ENCODE results near the gene ACAT1.

DNA sequence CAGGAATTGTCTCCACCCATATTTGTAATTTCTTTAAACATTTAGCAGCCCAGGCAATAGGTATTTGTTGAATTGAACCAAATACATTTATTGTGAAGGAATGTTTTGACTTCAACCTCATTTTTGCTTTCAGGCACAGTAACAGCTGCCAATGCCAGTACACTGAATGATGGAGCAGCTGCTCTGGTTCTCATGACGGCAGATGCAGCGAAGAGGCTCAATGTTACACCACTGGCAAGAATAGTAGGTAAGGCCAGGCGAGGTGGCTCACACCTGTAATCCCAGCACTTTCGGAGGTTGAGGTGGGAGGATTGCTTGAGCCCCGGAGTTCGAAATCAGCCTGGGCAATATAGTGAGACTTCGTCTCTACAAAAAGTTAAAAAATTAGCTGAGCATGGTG, 20.9 kb downstream of the ACAT1 start:
- no peak for TF ChIP-seq NR3C1 (CRISPR knock-in tag; conservative IDR thresholded peaks at IDR 0.05; ENCODE audit: low read depth)
- TF ChIP-seq, protein P1, sequence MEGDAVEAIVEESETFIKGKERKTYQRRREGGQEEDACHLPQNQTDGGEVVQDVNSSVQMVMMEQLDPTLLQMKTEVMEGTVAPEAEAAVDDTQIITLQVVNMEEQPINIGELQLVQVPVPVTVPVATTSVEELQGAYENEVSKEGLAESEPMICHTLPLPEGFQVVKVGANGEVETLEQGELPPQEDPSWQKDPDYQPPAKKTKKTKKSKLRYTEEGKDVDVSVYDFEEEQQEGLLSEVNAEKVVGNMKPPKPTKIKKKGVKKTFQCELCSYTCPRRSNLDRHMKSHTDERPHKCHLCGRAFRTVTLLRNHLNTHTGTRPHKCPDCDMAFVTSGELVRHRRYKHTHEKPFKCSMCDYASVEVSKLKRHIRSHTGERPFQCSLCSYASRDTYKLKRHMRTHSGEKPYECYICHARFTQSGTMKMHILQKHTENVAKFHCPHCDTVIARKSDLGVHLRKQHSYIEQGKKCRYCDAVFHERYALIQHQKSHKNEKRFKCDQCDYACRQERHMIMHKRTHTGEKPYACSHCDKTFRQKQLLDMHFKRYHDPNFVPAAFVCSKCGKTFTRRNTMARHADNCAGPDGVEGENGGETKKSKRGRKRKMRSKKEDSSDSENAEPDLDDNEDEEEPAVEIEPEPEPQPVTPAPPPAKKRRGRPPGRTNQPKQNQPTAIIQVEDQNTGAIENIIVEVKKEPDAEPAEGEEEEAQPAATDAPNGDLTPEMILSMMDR (IDR thresholded peaks at IDR 0.05), result no peak
- TF ChIP-seq, protein P2, sequence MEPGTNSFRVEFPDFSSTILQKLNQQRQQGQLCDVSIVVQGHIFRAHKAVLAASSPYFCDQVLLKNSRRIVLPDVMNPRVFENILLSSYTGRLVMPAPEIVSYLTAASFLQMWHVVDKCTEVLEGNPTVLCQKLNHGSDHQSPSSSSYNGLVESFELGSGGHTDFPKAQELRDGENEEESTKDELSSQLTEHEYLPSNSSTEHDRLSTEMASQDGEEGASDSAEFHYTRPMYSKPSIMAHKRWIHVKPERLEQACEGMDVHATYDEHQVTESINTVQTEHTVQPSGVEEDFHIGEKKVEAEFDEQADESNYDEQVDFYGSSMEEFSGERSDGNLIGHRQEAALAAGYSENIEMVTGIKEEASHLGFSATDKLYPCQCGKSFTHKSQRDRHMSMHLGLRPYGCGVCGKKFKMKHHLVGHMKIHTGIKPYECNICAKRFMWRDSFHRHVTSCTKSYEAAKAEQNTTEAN (CRISPR knock-in tag; IDR thresholded peaks at IDR 0.05), result no peak
- no peak for TF ChIP-seq ATF2 (CRISPR knock-in tag; IDR thresholded peaks at IDR 0.05; ENCODE audit: borderline replicate concordance, low read depth)
- no peak for TF ChIP-seq ZNF138 (CRISPR knock-in tag; conservative IDR thresholded peaks at IDR 0.05)
- TF ChIP-seq, protein P3, sequence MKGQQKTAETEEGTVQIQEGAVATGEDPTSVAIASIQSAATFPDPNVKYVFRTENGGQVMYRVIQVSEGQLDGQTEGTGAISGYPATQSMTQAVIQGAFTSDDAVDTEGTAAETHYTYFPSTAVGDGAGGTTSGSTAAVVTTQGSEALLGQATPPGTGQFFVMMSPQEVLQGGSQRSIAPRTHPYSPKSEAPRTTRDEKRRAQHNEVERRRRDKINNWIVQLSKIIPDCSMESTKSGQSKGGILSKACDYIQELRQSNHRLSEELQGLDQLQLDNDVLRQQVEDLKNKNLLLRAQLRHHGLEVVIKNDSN (CRISPR knock-in tag; IDR thresholded peaks at IDR 0.05), result no peak
- no peak for TF ChIP-seq HMGXB4 (CRISPR knock-in tag; IDR thresholded peaks at IDR 0.05)
- TF ChIP-seq, protein P4, sequence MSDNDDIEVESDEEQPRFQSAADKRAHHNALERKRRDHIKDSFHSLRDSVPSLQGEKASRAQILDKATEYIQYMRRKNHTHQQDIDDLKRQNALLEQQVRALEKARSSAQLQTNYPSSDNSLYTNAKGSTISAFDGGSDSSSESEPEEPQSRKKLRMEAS (CRISPR knock-in tag; IDR thresholded peaks at IDR 0.05), result no peak
- no peak for TF ChIP-seq ZSCAN18 (CRISPR knock-in tag; IDR thresholded peaks at IDR 0.05)
- TF ChIP-seq, protein P5, sequence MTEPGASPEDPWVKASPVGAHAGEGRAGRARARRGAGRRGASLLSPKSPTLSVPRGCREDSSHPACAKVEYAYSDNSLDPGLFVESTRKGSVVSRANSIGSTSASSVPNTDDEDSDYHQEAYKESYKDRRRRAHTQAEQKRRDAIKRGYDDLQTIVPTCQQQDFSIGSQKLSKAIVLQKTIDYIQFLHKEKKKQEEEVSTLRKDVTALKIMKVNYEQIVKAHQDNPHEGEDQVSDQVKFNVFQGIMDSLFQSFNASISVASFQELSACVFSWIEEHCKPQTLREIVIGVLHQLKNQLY (CRISPR knock-in tag; IDR thresholded peaks at IDR 0.05), result no peak
- no peak for TF ChIP-seq IRF1 (CRISPR knock-in tag; IDR thresholded peaks at IDR 0.05)
- no peak for TF ChIP-seq NR2C2 (CRISPR knock-in tag; IDR thresholded peaks at IDR 0.05)
- TF ChIP-seq CDX4 (CRISPR knock-in tag; IDR thresholded peaks at IDR 0.05; ENCODE audit: borderline replicate concordance), result no peak
